Esophagus muscularis mucosa (tissue), 4 donors: ENCODE data around the gene HAUS1.
"Not testable (repeated sequence)": the region's sequence is repeated elsewhere in the genome, so short reads cannot be mapped to it uniquely, and the experiment has no call there.

Source experiments
- EP300 ChIP-seq: sonication (generic); formaldehyde crosslinking; IDR thresholded peaks from one replicate; pipeline ENCODE4 v1.6.1; 2017; ENCODE audit warnings: antibody characterized with exemption
- POLR2A ChIP-seq: fragments of 450-650 bp; IDR thresholded peaks from one replicate; pipeline ENCODE4 v1.6.1; 2017; ENCODE audit warnings: antibody characterized with exemption, moderate library complexity, mild to moderate bottlenecking, low read depth
- POLR2AphosphoS5 ChIP-seq, 2 donors: sonication (generic); formaldehyde crosslinking; IDR thresholded peaks; one replicate each; pipeline ENCODE4 v1.6.1; 2017; ENCODE audit warnings: antibody characterized with exemption in 2 of 2
- TF ChIP-seq, protein P1 (sequence below), 3 experiments: fragments of 200-600 bp in 2 of 3; fragments of 450-650 bp in 1 of 3; sonication (generic) in 2 of 3; IDR thresholded peaks; one replicate each; pipeline ENCODE4 v1.5.1; 2017 to 2019; ENCODE audit warnings: antibody characterized with exemption in 3 of 3, mild to moderate bottlenecking in 2 of 3, moderate library complexity in 1 of 3

DNA sequence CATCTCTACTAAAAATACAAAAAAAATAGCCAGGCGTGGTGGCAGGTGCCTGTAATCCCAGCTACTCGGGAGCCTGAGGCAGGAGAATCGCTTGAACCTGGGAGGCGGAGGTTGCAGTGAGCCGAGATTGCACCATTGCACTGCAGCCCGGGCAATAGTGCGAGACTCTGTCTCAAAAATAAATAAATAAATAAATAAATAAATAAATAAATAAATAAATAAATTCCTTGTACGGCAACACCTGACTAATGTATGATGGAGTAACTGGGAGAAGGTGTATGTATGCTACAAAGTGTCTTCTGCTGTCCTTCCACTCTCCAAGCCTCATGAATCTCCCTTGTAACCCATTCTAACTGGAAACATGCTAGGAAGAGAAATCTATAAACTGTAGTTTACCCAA is 26.4 kb downstream of the HAUS1 start:
- TF ChIP-seq, protein P1, sequence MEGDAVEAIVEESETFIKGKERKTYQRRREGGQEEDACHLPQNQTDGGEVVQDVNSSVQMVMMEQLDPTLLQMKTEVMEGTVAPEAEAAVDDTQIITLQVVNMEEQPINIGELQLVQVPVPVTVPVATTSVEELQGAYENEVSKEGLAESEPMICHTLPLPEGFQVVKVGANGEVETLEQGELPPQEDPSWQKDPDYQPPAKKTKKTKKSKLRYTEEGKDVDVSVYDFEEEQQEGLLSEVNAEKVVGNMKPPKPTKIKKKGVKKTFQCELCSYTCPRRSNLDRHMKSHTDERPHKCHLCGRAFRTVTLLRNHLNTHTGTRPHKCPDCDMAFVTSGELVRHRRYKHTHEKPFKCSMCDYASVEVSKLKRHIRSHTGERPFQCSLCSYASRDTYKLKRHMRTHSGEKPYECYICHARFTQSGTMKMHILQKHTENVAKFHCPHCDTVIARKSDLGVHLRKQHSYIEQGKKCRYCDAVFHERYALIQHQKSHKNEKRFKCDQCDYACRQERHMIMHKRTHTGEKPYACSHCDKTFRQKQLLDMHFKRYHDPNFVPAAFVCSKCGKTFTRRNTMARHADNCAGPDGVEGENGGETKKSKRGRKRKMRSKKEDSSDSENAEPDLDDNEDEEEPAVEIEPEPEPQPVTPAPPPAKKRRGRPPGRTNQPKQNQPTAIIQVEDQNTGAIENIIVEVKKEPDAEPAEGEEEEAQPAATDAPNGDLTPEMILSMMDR (IDR thresholded peaks at IDR 0.05), result not testable (repeated sequence)
- TF ChIP-seq POLR2A; EP300; POLR2AphosphoS5 (IDR thresholded peaks at IDR 0.05): not testable (repeated sequence)
